Measurements from ENCODE around the gene SAMD3. TPM values are rescaled to one million over a fixed set of nuclear protein-coding genes. Genes with fewer than 3 reads are reported as not detected.

The SAMD3 gene
- total and polyA plus RNA-seq, 2 of the 4 experiments (the other 2 are of a cell fraction): 3.0 to 3.9 TPM

- Histone ChIP-seq H3K9me3 (ENCODE audit: control insufficient read depth, insufficient read depth, low read length) (no peaks in the 10 kb centered on the region), H3K4me2 (ENCODE audit: low read depth, low read length) (no peak overlapping the region), H3K23ac (ENCODE audit: low read depth, low read length) (no peak overlapping the region), H2AK9ac (replicated peaks; ENCODE audit: low read depth, low read length, poor library complexity) (no peak overlapping the region), H4K20me1 (ENCODE audit: insufficient read depth, low read length) (no peaks in the 10 kb centered on the region), H3K56ac (ENCODE audit: extremely low read depth, insufficient read depth, low read length) (no peak overlapping the region), H3K4me3 (ENCODE audit: insufficient read depth, low read depth, low read length) (no peak overlapping the region), H3K36me3 (ENCODE audit: control insufficient read depth, insufficient read depth, low read length) (peaks cover 2% of the 10 kb centered on the region; the same call in 1 of the 2 replicates), H3K27me3 (ENCODE audit: control insufficient read depth, insufficient read depth, low read length) (no peaks in the 10 kb centered on the region), H2AK5ac (ENCODE audit: low read depth, low read length) (peak overlapping the region; percentile 54; the same call in 1 of the 2 replicates), H2BK120ac (ENCODE audit: low read depth, low read length) (peak overlapping the region; percentile 35; the same call in 1 of the 2 replicates), H4K8ac (ENCODE audit: low read depth in 2 of 2, low read length in 2 of 2) (no peak overlapping the region), H2AFZ (replicated peaks; ENCODE audit: low read length, poor library complexity) (no peak overlapping the region), H3K9ac (ENCODE audit: low read depth, low read length) (no peak overlapping the region), H3K79me1 (ENCODE audit: low read depth in 1 of 2, low read length in 2 of 2) (0 out of 4 replicates have a peak, but pooled peaks cover 0 to 3% of the 10 kb centered on the region in 2 experiments), H4K5ac (ENCODE audit: low read depth, low read length) (no peak overlapping the region), H2BK5ac (ENCODE audit: low read depth, low read length, poor library complexity, severe bottlenecking) (no peak overlapping the region), H3K4ac (ENCODE audit: low read depth, low read length) (no peak overlapping the region), H3K4me1 (ENCODE audit: control insufficient read depth, insufficient read depth, low read length) (peaks cover 7% of the 10 kb centered on the region), H2BK15ac (ENCODE audit: low read depth, low read length) (no peak overlapping the region), H3K14ac (replicated peaks; ENCODE audit: low read depth, low read length) (no peak overlapping the region), H4K91ac (ENCODE audit: insufficient read depth, low read depth, low read length) (no peak overlapping the region), H3K9me1 (ENCODE audit: insufficient read depth, low read length) (no peaks in the 10 kb centered on the region), H2BK20ac (ENCODE audit: low read depth, low read length) (peak overlapping the region; percentile 10; the same call in 1 of the 2 replicates), H3K27ac (ENCODE audit: insufficient read depth, low read length) (no peak overlapping the region), H3K18ac (ENCODE audit: low read depth, low read length) (no peak overlapping the region)
- TF ChIP-seq NFE2L2 (IDR thresholded peaks at IDR 0.05; ENCODE audit: low read depth, low read length): no peak
- TF ChIP-seq BHLHE40 (IDR thresholded peaks at IDR 0.05; ENCODE audit: low read depth, low read length): no peak
- TF ChIP-seq CTCF (conservative IDR thresholded peaks at IDR 0.05; ENCODE audit: low read depth, low read length): no peak
- TF ChIP-seq USF2 (IDR thresholded peaks at IDR 0.05; ENCODE audit: low read depth, low read length): no peak
- TF ChIP-seq RFX5 (IDR thresholded peaks at IDR 0.05; ENCODE audit: low read depth, low read length): no peak
- no peak for TF ChIP-seq CEBPB (IDR thresholded peaks at IDR 0.05; ENCODE audit: low read depth, low read length)
- no peak for TF ChIP-seq ELK1 (IDR thresholded peaks at IDR 0.05; ENCODE audit: borderline replicate concordance, low read depth, low read length)
- no peak for TF ChIP-seq MAZ (IDR thresholded peaks at IDR 0.05; ENCODE audit: borderline replicate concordance, low read depth, low read length)
- TF ChIP-seq SMC3 (IDR thresholded peaks at IDR 0.05; ENCODE audit: low read depth, low read length): no peak
- no peak for TF ChIP-seq RAD21 (IDR thresholded peaks at IDR 0.05; ENCODE audit: low read length)
- TF ChIP-seq RCOR1 (IDR thresholded peaks at IDR 0.05; ENCODE audit: insufficient replicate concordance, low read length): no peak
- TF ChIP-seq FOS (IDR thresholded peaks at IDR 0.05; ENCODE audit: low read depth, low read length): no peak
- TF ChIP-seq POLR2A (IDR thresholded peaks at IDR 0.05; ENCODE audit: low read depth, low read length): no peak
- dilution Hi-C loops (cut with HindIII; ENCODE audit: low sequenced_read_pairs, unreplicated experiment) (no loop called here), in situ Hi-C loops (cut with MboI; ENCODE audit: low sequenced_read_pairs) (no loop called here), intact Hi-C loops (cut with micrococcal nuclease) (no loop called here)
- DNase-seq (peak; percentile 16), ATAC-seq (ENCODE audit: low read depth) (no peak)
- no CpG with 5 or more reads among the region's 2 CpGs for WGBS, 2 experiments (ENCODE audit: extremely low coverage in 2 of 2, insufficient read length in 1 of 2)
- POLR2A ChIA-PET (ENCODE audit: unreplicated experiment): no interaction called here
- BruUV-seq (replicated peaks): no TSS peak
- CTCF ChIA-PET: no interaction called here
Measured at GRCh38 chr6:130134582-130134981, 88.2 kb downstream of the SAMD3 start.
